HepG2 (cell line): ENCODE measurements around the gene CCT3. TPM values are rescaled to one million over a fixed set of nuclear protein-coding genes. Genes with fewer than 3 reads are reported as not detected.

Experiments used
- CHD4 ChIP-seq: fragments of 200-600 bp; sonication (generic); IDR thresholded peaks from 2 replicates; pipeline ENCODE4 v1.7.0; 2017; ENCODE audit warnings: mild to moderate bottlenecking, low read length, borderline replicate concordance
- DPF2 ChIP-seq: sonication (generic); formaldehyde crosslinking; IDR thresholded peaks from 2 replicates; pipeline ENCODE4 v1.4.0; 2020; ENCODE audit warnings: mild to moderate bottlenecking, low read depth, missing genetic modification reagents, borderline replicate concordance
- EP300 ChIP-seq, 3 experiments: sonication (generic) in 1 of 3; formaldehyde crosslinking in 1 of 3; IDR thresholded peaks; 2 replicates each; pipeline versions ENCODE4 v1.5.1 to v1.6.1; 2011 to 2020; ENCODE audit warnings: low read depth in 2 of 3, low read length in 2 of 3, borderline replicate concordance in 1 of 3, improper control_type of control experiment in 1 of 3, mild to moderate bottlenecking in 1 of 3, missing genetic modification reagents in 1 of 3, moderate library complexity in 1 of 3
- FIP1L1 ChIP-seq: fragments of 200-400 bp; formaldehyde crosslinking; IDR thresholded peaks from 2 replicates; pipeline ENCODE4 v1.6.1; 2018; ENCODE audit warnings: low read depth, mild to moderate bottlenecking, low read length, moderate library complexity, borderline replicate concordance; ENCODE audit not compliant: insufficient read depth
- GFI1 ChIP-seq: sonication (generic); formaldehyde crosslinking; IDR thresholded peaks from 2 replicates; pipeline ENCODE4 v1.5.0; 2020; ENCODE audit warnings: missing genetic modification reagents, mild to moderate bottlenecking, borderline replicate concordance
- HIVEP1 ChIP-seq: sonication (generic); formaldehyde crosslinking; IDR thresholded peaks from 2 replicates; pipeline ENCODE4 v1.4.0; 2020; ENCODE audit warnings: mild to moderate bottlenecking, missing genetic modification reagents
- HNF4G ChIP-seq, 2 experiments: sonication (generic) in 1 of 2; formaldehyde crosslinking in 1 of 2; IDR thresholded peaks; 2 replicates each; pipeline versions ENCODE4 v1.4.0 to v1.6.1; 2011 to 2020; ENCODE audit warnings: borderline replicate concordance in 2 of 2, low read depth in 2 of 2, mild to moderate bottlenecking in 2 of 2, low read length in 1 of 2, missing genetic modification reagents in 1 of 2, moderate library complexity in 1 of 2
- MEF2D ChIP-seq: sonication (generic); formaldehyde crosslinking; IDR thresholded peaks from 2 replicates; pipeline ENCODE4 v1.5.1; 2020; ENCODE audit warnings: mild to moderate bottlenecking, missing genetic modification reagents
- MIXL1 ChIP-seq: IDR thresholded peaks from 2 replicates; pipeline ENCODE4 v1.6.1; 2016
- MLLT10 ChIP-seq: sonication (generic); formaldehyde crosslinking; IDR thresholded peaks from 2 replicates; pipeline ENCODE4 v1.4.0; 2020; ENCODE audit warnings: missing genetic modification reagents
- MZF1 ChIP-seq: sonication (generic); formaldehyde crosslinking; IDR thresholded peaks from 2 replicates; pipeline ENCODE4 v1.8.1; 2023; ENCODE audit warnings: mild to moderate bottlenecking, missing genetic modification reagents, borderline replicate concordance
- RARG ChIP-seq: sonication (generic); formaldehyde crosslinking; IDR thresholded peaks from 2 replicates; pipeline ENCODE4 v1.4.0; 2020; ENCODE audit warnings: low read depth, mild to moderate bottlenecking, missing genetic modification reagents
- RBM39 ChIP-seq: fragments of 200-400 bp; formaldehyde crosslinking; IDR thresholded peaks from one replicate; pipeline ENCODE4 v1.6.1; 2018; ENCODE audit warnings: antibody characterized with exemption, mild to moderate bottlenecking, low read depth, low read length; ENCODE audit not compliant: poor library complexity, severe bottlenecking
- SP4 ChIP-seq: sonication (generic); formaldehyde crosslinking; IDR thresholded peaks from 2 replicates; pipeline ENCODE4 v1.8.1; 2023; ENCODE audit warnings: mild to moderate bottlenecking, missing genetic modification reagents
- TBL1XR1 ChIP-seq: fragments of 150-350 bp; IDR thresholded peaks from 2 replicates; pipeline ENCODE4 v1.6.1; 2014; ENCODE audit warnings: borderline replicate concordance, low read length; ENCODE audit not compliant: partially characterized antibody
- TRAFD1 ChIP-seq: sonication (generic); formaldehyde crosslinking; IDR thresholded peaks from 2 replicates; pipeline ENCODE4 v1.5.1; 2020; ENCODE audit warnings: missing genetic modification reagents, mild to moderate bottlenecking, borderline replicate concordance
- U2AF2 ChIP-seq: fragments of 200-400 bp; formaldehyde crosslinking; IDR thresholded peaks from 2 replicates; pipeline ENCODE4 v1.6.1; 2017; ENCODE audit warnings: low read depth, mild to moderate bottlenecking, low read length
- ZBTB3 ChIP-seq: sonication (generic); formaldehyde crosslinking; IDR thresholded peaks from 2 replicates; pipeline ENCODE4 v1.4.0; 2020; ENCODE audit warnings: low read depth, mild to moderate bottlenecking, moderate library complexity, missing genetic modification reagents, borderline replicate concordance
- ZBTB33 ChIP-seq: sonication (generic); formaldehyde crosslinking; IDR thresholded peaks from 2 replicates; pipeline ENCODE4 v1.4.0; 2020; ENCODE audit warnings: missing genetic modification reagents
- ZNF205 ChIP-seq: IDR thresholded peaks from 2 replicates; pipeline ENCODE4 v1.6.1; 2018; ENCODE audit warnings: missing biosample characterization, missing genetic modification reagents
- ZNF260 ChIP-seq: sonication (generic); formaldehyde crosslinking; IDR thresholded peaks from 2 replicates; pipeline ENCODE4 v1.4.0; 2020; ENCODE audit warnings: missing genetic modification reagents, low read depth, mild to moderate bottlenecking, borderline replicate concordance
- ZNF331 ChIP-seq: sonication (generic); formaldehyde crosslinking; IDR thresholded peaks from 2 replicates; pipeline ENCODE4 v1.4.0; 2020; ENCODE audit warnings: missing genetic modification reagents
- ZNF44 ChIP-seq: sonication (generic); formaldehyde crosslinking; IDR thresholded peaks from 2 replicates; pipeline ENCODE4 v1.5.1; 2020; ENCODE audit warnings: mild to moderate bottlenecking, missing genetic modification reagents
- polyA plus RNA-seq, 8 experiments: library from polyadenylated mRNA; depleted of rRNA in 3 of 8; stranded (reverse) in 7 of 8; unstranded in 1 of 8; fragments of >200 nt; fragmentation: Illumina TruSeq in 4 of 8; extraction: Trizol in 4 of 8; gene quantifications; 2 replicates each; pipeline versions ENCODE4 v1.2.1 to v1.2.3, GENCODE V29; 2011 to 2016; ENCODE audit warnings: low read depth in 4 of 8, missing spikeins in 1 of 8, mixed read lengths in 1 of 8; ENCODE audit not compliant: insufficient read depth in 1 of 8
- total RNA-seq, 5 experiments: library from RNA; depleted of rRNA; stranded (reverse); fragments of >200 nt; fragmentation: Illumina TruSeq; extraction: Trizol; gene quantifications; 2 replicates each; pipeline ENCODE4 v1.2.3, GENCODE V29; 2016; ENCODE audit warnings: low read depth in 1 of 5
- TF ChIP-seq, protein P1 (sequence below): IDR thresholded peaks from 2 replicates; pipeline ENCODE4 v1.6.1; 2016
- TF ChIP-seq, protein P2 (sequence below): IDR thresholded peaks from 2 replicates; pipeline ENCODE4 v1.6.1; 2012; ENCODE audit warnings: inconsistent platforms

CCT3 gene
- total and polyA plus RNA-seq, 2 of the 13 experiments (the other 11 are each of a cell fraction or from before 2014, with no cell fraction given), result 319 to 615 TPM

DNA sequence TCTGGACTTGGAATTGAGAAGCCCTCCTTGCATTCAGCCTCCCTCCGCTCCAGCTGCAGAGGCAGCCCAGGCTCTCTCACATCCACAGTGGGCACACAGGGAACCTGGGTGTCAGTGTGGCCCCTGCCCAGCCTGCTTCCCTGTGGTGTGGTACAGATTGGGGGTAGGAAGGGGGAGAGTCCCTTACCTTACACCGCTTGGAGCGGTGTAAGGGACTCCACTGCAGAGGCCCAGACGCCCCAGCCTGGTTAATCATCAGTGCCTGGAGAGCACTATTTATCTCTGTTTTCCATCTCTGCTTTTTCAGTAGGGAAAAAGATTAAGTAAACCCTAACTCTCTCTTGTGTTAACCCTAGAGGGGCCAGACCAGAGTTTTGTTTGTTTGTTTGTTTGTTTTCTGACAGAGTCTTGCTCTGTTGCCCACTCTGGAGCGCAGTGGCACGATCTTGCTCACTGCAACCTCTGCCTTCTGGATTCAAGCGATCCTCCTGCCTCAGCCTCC, 30.1 kb upstream of the CCT3 start (continued):
- TF ChIP-seq MEF2D (no peak), MIXL1 (CRISPR knock-in tag) (no peak), RBM39 (no peak), MLLT10 (CRISPR knock-in tag) (no peak), HIVEP1 (no peak), EP300 (IDR thresholded peaks at IDR 0.05; ENCODE audit: low read depth in 2 of 2, low read length in 2 of 2) (0 out of 4 replicates have a peak, but pooled peaks of 1 of the 2 experiments have one; percentile 31), EP300 (CRISPR knock-in tag; IDR thresholded peaks at IDR 0.05; ENCODE audit: borderline replicate concordance) (no peak), ZBTB3 (no peak), GFI1 (no peak), DPF2 (CRISPR knock-in tag) (0 out of 2 replicates have a peak, but pooled peaks have one; percentile 13), ZNF260 (no peak), ZNF205 (CRISPR knock-in tag) (no peak), ZNF331 (CRISPR knock-in tag) (no peak), CHD4 (no peak), FIP1L1 (no peak), ZNF44 (CRISPR knock-in tag) (no peak), SP4 (no peak), TBL1XR1 (no peak), RARG (CRISPR knock-in tag) (no peak), ZBTB33 (CRISPR knock-in tag) (no peak), MZF1 (CRISPR knock-in tag) (no peak), HNF4G (IDR thresholded peaks at IDR 0.05; ENCODE audit: borderline replicate concordance, low read depth, low read length) (no peak), HNF4G (CRISPR knock-in tag; IDR thresholded peaks at IDR 0.05; ENCODE audit: borderline replicate concordance, low read depth) (no peak), U2AF2 (no peak), TRAFD1 (no peak)
- TF ChIP-seq, protein P1, sequence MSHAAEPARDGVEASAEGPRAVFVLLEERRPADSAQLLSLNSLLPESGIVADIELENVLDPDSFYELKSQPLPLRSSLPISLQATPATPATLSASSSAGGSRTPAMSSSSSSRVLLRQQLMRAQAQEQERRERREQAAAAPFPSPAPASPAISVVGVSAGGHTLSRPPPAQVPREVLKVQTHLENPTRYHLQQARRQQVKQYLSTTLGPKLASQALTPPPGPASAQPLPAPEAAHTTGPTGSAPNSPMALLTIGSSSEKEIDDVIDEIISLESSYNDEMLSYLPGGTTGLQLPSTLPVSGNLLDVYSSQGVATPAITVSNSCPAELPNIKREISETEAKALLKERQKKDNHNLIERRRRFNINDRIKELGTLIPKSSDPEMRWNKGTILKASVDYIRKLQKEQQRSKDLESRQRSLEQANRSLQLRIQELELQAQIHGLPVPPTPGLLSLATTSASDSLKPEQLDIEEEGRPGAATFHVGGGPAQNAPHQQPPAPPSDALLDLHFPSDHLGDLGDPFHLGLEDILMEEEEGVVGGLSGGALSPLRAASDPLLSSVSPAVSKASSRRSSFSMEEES (CRISPR knock-in tag), result no peak
- TF ChIP-seq, protein P2, sequence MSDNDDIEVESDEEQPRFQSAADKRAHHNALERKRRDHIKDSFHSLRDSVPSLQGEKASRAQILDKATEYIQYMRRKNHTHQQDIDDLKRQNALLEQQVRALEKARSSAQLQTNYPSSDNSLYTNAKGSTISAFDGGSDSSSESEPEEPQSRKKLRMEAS, result no peak
